DOHH2 (cell line): ENCODE measurements around the gene UBE4A.
A peak's percentile ranks its signal among the peaks of the same experiment; 100 is the strongest.

Source experiments
- EZH2phosphoT487 ChIP-seq: fragments of 200-600 bp; sonication (generic); IDR thresholded peaks from 2 replicates; pipeline ENCODE4 v1.6.1; 2017; ENCODE audit warnings: borderline replicate concordance, mild to moderate bottlenecking, antibody characterized with exemption, low read length, moderate library complexity, mixed read lengths
- TF ChIP-seq, protein P1 (sequence below): fragments of 200-600 bp; sonication (generic); IDR thresholded peaks from one replicate; pipeline ENCODE4 v1.5.1; 2014; ENCODE audit warnings: antibody characterized with exemption, mild to moderate bottlenecking, low read depth, low read length; ENCODE audit not compliant: poor library complexity, severe bottlenecking

DNA sequence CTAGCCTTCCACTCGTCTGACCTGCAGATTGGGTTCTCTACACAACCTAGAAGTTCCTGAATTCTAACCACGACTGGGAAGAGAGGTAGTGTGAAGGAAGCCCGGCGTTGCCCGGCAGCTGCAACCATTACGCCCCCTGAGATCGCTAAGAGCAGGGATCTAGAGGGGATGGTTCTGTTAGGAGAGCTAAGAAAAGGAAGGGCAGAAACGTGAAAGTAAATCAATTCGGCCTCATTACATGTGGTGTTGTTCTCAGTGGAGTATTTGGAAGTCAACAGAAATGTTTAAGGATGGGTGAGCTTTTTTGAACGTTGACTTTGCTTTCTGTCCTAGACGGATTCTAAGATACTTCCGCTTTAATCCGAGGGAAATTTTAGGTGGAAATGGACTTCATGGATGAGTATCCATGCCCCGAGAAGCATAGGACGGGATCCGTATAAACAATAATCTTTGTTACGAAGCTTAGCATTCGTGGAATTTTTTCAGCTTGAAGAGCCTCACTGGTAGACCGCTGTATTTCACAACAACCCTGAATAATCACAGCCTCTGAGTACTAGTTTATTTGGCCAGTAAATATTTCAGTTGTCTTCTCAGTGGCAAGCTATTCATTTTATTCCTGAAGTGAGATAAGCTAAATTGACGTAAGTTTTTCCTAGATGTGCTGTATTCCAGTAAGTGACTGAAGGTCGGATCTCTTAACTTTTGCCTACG is 42.6 kb downstream of the UBE4A start:
- TF ChIP-seq, protein P1, sequence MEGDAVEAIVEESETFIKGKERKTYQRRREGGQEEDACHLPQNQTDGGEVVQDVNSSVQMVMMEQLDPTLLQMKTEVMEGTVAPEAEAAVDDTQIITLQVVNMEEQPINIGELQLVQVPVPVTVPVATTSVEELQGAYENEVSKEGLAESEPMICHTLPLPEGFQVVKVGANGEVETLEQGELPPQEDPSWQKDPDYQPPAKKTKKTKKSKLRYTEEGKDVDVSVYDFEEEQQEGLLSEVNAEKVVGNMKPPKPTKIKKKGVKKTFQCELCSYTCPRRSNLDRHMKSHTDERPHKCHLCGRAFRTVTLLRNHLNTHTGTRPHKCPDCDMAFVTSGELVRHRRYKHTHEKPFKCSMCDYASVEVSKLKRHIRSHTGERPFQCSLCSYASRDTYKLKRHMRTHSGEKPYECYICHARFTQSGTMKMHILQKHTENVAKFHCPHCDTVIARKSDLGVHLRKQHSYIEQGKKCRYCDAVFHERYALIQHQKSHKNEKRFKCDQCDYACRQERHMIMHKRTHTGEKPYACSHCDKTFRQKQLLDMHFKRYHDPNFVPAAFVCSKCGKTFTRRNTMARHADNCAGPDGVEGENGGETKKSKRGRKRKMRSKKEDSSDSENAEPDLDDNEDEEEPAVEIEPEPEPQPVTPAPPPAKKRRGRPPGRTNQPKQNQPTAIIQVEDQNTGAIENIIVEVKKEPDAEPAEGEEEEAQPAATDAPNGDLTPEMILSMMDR: peak; percentile 35
- no peak for TF ChIP-seq EZH2phosphoT487
